OCI-LY3 (cell line): ENCODE measurements around the gene ATAD3C.
A peak's percentile ranks its signal among the peaks of the same experiment; 100 is the strongest.
"Not testable (repeated sequence)": the region's sequence is repeated elsewhere in the genome, so short reads cannot be mapped to it uniquely, and the experiment has no call there.

ENCODE experiments used
- H2AFZ ChIP-seq: fragments of 200-600, 300-600 bp; shearing (Covaris generic); 2 replicates; pipeline ENCODE4 v1.6.0; 2014; ENCODE audit warnings: antibody characterized with exemption, low read depth, low read length
- H3K27ac ChIP-seq: fragments of 200-600, 300-600 bp; sonication (generic); 2 replicates; pipeline ENCODE4 v1.5.1; 2014; ENCODE audit warnings: mild to moderate bottlenecking, low read length, moderate library complexity, mixed read lengths
- H3K27me3 ChIP-seq: fragments of 200-600, 300-600 bp; sonication (generic); 2 replicates; pipeline ENCODE4 v1.6.1; 2014; ENCODE audit warnings: low read depth, low read length, mixed read lengths
- H3K36me3 ChIP-seq: fragments of 200-600, 300-600 bp; sonication (generic); replicated peaks from 2 replicates; pipeline ENCODE3; 2014; ENCODE audit warnings: low read depth, low read length, mixed read lengths
- H3K4me1 ChIP-seq: fragments of 300-600, 200-600 bp; sonication (generic); 2 replicates; pipeline ENCODE4 v1.6.1; 2014; ENCODE audit warnings: low read length, mixed read lengths
- H3K4me2 ChIP-seq: fragments of 200-600, 300-600 bp; sonication (generic); 2 replicates; pipeline ENCODE4 v1.6.1; 2014; ENCODE audit warnings: low read length, mixed read lengths
- H3K4me3 ChIP-seq: fragments of 300-600, 200-600 bp; sonication (generic); 2 replicates; pipeline ENCODE4 v1.5.1; 2014; ENCODE audit warnings: antibody characterized with exemption, mild to moderate bottlenecking, low read length, moderate library complexity
- H3K79me2 ChIP-seq: fragments of 300-600, 200-600 bp; shearing (Covaris generic); 2 replicates; pipeline ENCODE4 v1.6.1; 2014; ENCODE audit warnings: mild to moderate bottlenecking, low read length, mixed read lengths
- H3K9ac ChIP-seq: fragments of 300-600, 200-600 bp; shearing (Covaris generic); 2 replicates; pipeline ENCODE4 v1.6.0; 2014; ENCODE audit warnings: mild to moderate bottlenecking, low read length, moderate library complexity
- H3K9me3 ChIP-seq: fragments of 200-600, 300-600 bp; shearing (Covaris generic); 2 replicates; pipeline ENCODE4 v1.6.1; 2014; ENCODE audit warnings: low read length, mixed read lengths; ENCODE audit not compliant: insufficient read depth
- H4K20me1 ChIP-seq: fragments of 200-600, 300-600 bp; sonication (generic); 2 replicates; pipeline ENCODE4 v1.6.1; 2016; ENCODE audit warnings: low read length, mixed read lengths; ENCODE audit not compliant: insufficient read depth
- CTCF ChIP-seq: fragments of 200-600, 300-600 bp; sonication (generic); IDR thresholded peaks from 2 replicates; pipeline ENCODE4 v1.5.1; 2014; ENCODE audit warnings: antibody characterized with exemption, low read length, low read depth
- EZH2phosphoT487 ChIP-seq: fragments of 200-600 bp; shearing (Covaris generic); IDR thresholded peaks from 2 replicates; pipeline ENCODE4 v1.6.1; 2018; ENCODE audit warnings: antibody characterized with exemption, mixed run types, low read depth

ATAD3C gene

DNA sequence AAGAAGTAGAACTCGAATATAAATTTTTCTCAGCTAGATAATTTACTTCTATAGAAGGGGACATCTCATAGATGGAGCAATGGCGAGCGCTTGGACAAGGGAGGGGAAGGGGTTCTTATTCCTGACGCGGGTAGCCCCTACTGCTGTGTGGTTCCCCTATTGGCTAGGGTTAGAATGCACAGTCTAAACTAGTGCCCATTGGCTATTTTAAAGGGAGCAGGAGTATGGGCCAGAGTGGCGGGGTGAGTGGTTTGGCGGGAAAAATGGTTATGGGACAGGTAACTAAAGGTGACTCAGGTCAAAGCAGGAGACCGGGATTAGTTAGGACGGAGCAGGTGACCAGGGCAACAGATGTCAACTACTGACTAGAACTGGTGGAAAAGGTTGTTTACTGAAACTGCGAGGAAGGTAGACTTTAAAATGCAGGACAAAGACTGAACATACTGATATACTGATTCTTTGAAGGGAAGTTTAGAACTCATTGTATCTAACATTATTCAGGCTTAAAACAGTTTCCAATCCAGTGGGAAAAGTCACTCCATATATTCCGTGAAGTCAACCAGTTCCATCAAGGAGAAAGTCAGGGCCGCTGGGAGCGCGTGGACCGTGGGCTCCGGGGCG is 61.5 kb downstream of the ATAD3C start:
- H3K4me1 ChIP-seq: peaks cover 6% of the 10 kb centered on the region
- TF ChIP-seq EZH2phosphoT487 (no peak), CTCF (no peak)
- H3K27ac ChIP-seq: peak overlapping the region; percentile 76
- H4K20me1 ChIP-seq: no peaks in the 10 kb centered on the region
- no peaks in the 10 kb centered on the region for H3K9me3 ChIP-seq
- H3K79me2 ChIP-seq: peaks cover 43% of the 10 kb centered on the region
- H3K27me3 ChIP-seq: no peaks in the 10 kb centered on the region
- peak overlapping the region; percentile 92 for H3K4me2 ChIP-seq
- no peaks in the 10 kb centered on the region for H3K36me3 ChIP-seq
- H3K9ac ChIP-seq: peak overlapping the region; percentile 96
- H2AFZ ChIP-seq: peak overlapping the region; percentile 42; the same call in 1 of the 2 replicates
- peak overlapping the region; percentile 95 for H3K4me3 ChIP-seq

DNA sequence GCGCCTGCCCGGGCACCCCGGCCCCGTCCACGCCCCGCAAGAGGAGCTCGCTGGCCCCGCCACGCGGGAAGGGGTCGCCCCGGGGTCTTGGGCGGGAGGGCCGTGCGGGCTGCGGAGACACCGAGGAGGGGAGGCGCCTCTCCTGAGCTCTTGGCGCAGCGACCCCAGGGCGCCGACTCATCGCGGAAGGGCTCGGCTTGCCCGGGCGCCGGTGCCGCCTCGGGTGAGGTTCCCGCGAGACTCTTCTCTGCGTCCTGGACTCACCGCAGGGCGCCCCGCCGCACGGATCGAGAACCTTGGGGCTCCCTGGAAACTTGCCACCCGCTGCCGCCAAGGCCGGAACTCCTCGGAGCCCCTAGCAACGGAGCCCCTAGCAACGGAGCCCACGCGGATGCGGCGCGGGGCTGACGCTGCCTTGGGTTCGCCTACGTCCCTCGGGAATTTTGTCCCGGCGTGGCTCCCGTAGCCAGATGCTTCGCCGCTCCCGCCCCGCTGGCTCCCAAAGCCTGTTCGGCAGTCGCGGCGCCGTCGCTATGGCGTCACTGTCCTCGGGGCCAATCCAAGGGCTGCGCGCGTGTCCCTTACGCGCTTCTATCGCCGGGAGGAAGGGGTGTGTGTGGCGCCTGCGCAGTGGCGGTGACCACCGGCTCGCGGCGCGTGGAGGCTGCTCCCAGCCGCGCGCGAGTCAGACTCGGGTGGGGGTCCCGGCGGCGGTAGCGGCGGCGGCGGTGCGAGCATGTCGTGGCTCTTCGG is 62.2 kb downstream of the ATAD3C start, which contains the start of gene ATAD3A:
Gene ATAD3A, plus strand, starts transcription at position 630 of the 753 bp plus-strand sequence. Its CDS starts 107 bp downstream, at position 737.
- Histone ChIP-seq H3K4me2 (peak within 1 kb of the TSS; percentile 92), H3K4me3 (peak within 1 kb of the TSS; percentile 95), H3K4me1 (peaks cover 6% of the 10 kb centered on the region), H3K36me3 (no peaks in the 10 kb centered on the region), H3K27ac (peak within 1 kb of the TSS; percentile 76), H3K9me3 (no peaks in the 10 kb centered on the region), H4K20me1 (no peaks in the 10 kb centered on the region), H3K79me2 (peaks cover 43% of the 10 kb centered on the region), H3K9ac (peak within 1 kb of the TSS; percentile 96), H3K27me3 (no peaks in the 10 kb centered on the region), H2AFZ (peak within 1 kb of the TSS; percentile 42; the same call in 1 of the 2 replicates)
- TF ChIP-seq CTCF (no peak), EZH2phosphoT487 (no peak)

- Histone ChIP-seq H3K79me2 (peaks cover 43% of the 10 kb centered on the region), H3K4me3 (peak overlapping the region; percentile 95), H3K9ac (peak overlapping the region; percentile 52; the same call in 1 of the 2 replicates), H3K4me2 (0 out of 2 replicates have a peak overlapping the region, but pooled peaks have one; percentile 43)
- H3K27ac ChIP-seq, H3K4me1 ChIP-seq, H3K9me3 ChIP-seq, H3K27me3 ChIP-seq, H3K36me3 ChIP-seq, H2AFZ ChIP-seq, H4K20me1 ChIP-seq: not testable (repeated sequence)
Observed at GRCh38 chr1:1512425-1512824, 62.9 kb downstream of the ATAD3C start.

- H3K4me1 ChIP-seq, H3K4me3 ChIP-seq, H3K36me3 ChIP-seq, H3K9me3 ChIP-seq, H2AFZ ChIP-seq, H3K27ac ChIP-seq, H3K27me3 ChIP-seq, H4K20me1 ChIP-seq, H3K9ac ChIP-seq: not testable (repeated sequence)
- Histone ChIP-seq H3K4me2 (peak overlapping the region; percentile 30; the same call in 1 of the 2 replicates), H3K79me2 (peaks cover 43% of the 10 kb centered on the region)
Observed at GRCh38 chr1:1513675-1514074, 64.2 kb downstream of the ATAD3C start.

DNA sequence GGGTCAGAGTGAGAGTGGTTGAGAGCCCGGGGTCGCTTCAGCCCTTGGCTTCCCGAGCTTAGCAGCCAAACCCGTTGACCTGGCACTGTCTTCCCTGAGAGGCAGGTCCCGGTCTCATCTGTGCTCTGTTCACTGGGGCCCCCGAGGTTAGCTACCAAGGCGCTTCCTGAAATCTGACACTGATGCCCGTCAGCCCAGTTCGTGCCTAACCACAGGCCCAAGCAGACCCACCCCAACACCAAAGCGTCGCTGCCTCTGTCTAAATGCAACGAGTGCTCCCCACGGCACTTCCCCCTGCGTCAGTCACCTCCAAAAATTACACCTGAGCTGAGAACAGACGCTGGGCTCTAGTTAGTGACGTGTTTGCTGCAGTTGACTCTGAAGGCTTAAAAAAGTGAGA is 64.9 kb downstream of the ATAD3C start:
- not testable (repeated sequence) for H4K20me1 ChIP-seq, H3K4me3 ChIP-seq, H3K9ac ChIP-seq, H3K27me3 ChIP-seq, H2AFZ ChIP-seq, H3K4me1 ChIP-seq, H3K36me3 ChIP-seq, H3K4me2 ChIP-seq, H3K27ac ChIP-seq, H3K9me3 ChIP-seq
- peaks cover 43% of the 10 kb centered on the region for H3K79me2 ChIP-seq

GRCh38 chr1:1516923-1517322 is 67.4 kb downstream of the ATAD3C start:
- not testable (repeated sequence) for H3K4me3 ChIP-seq, H3K27ac ChIP-seq, H3K4me1 ChIP-seq, H2AFZ ChIP-seq, H3K36me3 ChIP-seq, H3K27me3 ChIP-seq, H3K4me2 ChIP-seq, H3K9ac ChIP-seq, H4K20me1 ChIP-seq, H3K9me3 ChIP-seq
- H3K79me2 ChIP-seq: peaks cover 32% of the 10 kb centered on the region
